SU-DHL-6 (cell line): ENCODE data around the gene EYS.

Experiments
- H2AFZ ChIP-seq: fragments of 200-600 bp; sonication (generic); 2 replicates; pipeline ENCODE4 v1.6.1; 2014; ENCODE audit warnings: low read depth, mild to moderate bottlenecking, moderate library complexity, mixed read lengths, antibody characterized with exemption, low read length; ENCODE audit not compliant: severe bottlenecking
- H3F3A ChIP-seq: fragments of 200-600 bp; shearing (Covaris generic); 2 replicates; pipeline ENCODE4 v1.6.0; 2016; ENCODE audit warnings: antibody characterized with exemption, mild to moderate bottlenecking; ENCODE audit not compliant: insufficient read depth
- H3K27ac ChIP-seq: fragments of 200-600 bp; sonication (generic); 2 replicates; pipeline ENCODE4 v1.5.1; 2016; ENCODE audit warnings: low read depth, mild to moderate bottlenecking, low read length, moderate library complexity, mixed read lengths
- H3K27me3 ChIP-seq: fragments of 200-600 bp; sonication (generic), shearing (Covaris generic); 2 replicates; pipeline ENCODE4 v1.6.0; 2014; ENCODE audit warnings: mild to moderate bottlenecking, low read length
- H3K36me3 ChIP-seq: fragments of 200-600 bp; sonication (generic); 2 replicates; pipeline ENCODE4 v1.6.1; 2014; ENCODE audit warnings: mild to moderate bottlenecking, low read length, mixed read lengths
- H3K4me2 ChIP-seq: fragments of 300-600, 200-600 bp; shearing (Covaris generic), sonication (generic); 2 replicates; pipeline ENCODE4 v1.6.0; 2014; ENCODE audit warnings: low read length, low read depth, mild to moderate bottlenecking; ENCODE audit not compliant: poor library complexity, severe bottlenecking
- H3K4me3 ChIP-seq: fragments of 200-600 bp; sonication (generic); 2 replicates; pipeline ENCODE4 v1.5.1; 2014; ENCODE audit warnings: antibody characterized with exemption, low read length, mild to moderate bottlenecking, mixed read lengths; ENCODE audit not compliant: insufficient read depth, poor library complexity, severe bottlenecking
- H3K79me2 ChIP-seq: fragments of 200-600 bp; sonication (generic); 2 replicates; pipeline ENCODE4 v1.6.1; 2014; ENCODE audit warnings: mild to moderate bottlenecking, low read length, moderate library complexity; ENCODE audit not compliant: insufficient read depth
- H3K9ac ChIP-seq: fragments of 200-600 bp; sonication (generic); 2 replicates; pipeline ENCODE4 v1.7.0; 2014; ENCODE audit warnings: mild to moderate bottlenecking, low read length
- H3K9me2 ChIP-seq: fragments of 200-600 bp; sonication (generic); replicated peaks from 2 replicates; pipeline ENCODE4 v1.6.1; 2014; ENCODE audit warnings: low read length; ENCODE audit not compliant: insufficient read depth
- H3K9me3 ChIP-seq: fragments of 200-600 bp; sonication (generic); 2 replicates; pipeline ENCODE4 v1.6.1; 2014; ENCODE audit warnings: low read length, mixed read lengths; ENCODE audit not compliant: insufficient read depth
- H4K20me1 ChIP-seq: fragments of 200-600 bp; sonication (generic); 2 replicates; pipeline ENCODE4 v1.6.1; 2014; ENCODE audit warnings: low read depth, mild to moderate bottlenecking, antibody characterized with exemption, low read length, moderate library complexity, mixed read lengths
- CTCF ChIP-seq: fragments of 200-600 bp; sonication (generic); IDR thresholded peaks from one replicate; pipeline ENCODE4 v1.5.1; 2017; ENCODE audit warnings: antibody characterized with exemption, mild to moderate bottlenecking, low read length, moderate library complexity; ENCODE audit not compliant: insufficient read depth, poor library complexity, severe bottlenecking
- EZH2phosphoT487 ChIP-seq: fragments of 200-600 bp; sonication (generic), shearing (Covaris generic); conservative IDR thresholded peaks from 2 replicates; pipeline ENCODE4 v1.6.1; 2018; ENCODE audit warnings: mild to moderate bottlenecking, antibody characterized with exemption, low read length, moderate library complexity, mixed read lengths

EYS gene

GRCh38 chr6:63816982-63817436, 1890.0 kb downstream of the EYS start:
- no peaks in the 10 kb centered on the region for H4K20me1 ChIP-seq
- TF ChIP-seq CTCF (no peak), EZH2phosphoT487 (no peak)
- H2AFZ ChIP-seq = no peak overlapping the region
- no peak overlapping the region for H3K4me3 ChIP-seq
- H3K27ac ChIP-seq = no peak overlapping the region
- no peaks in the 10 kb centered on the region for H3F3A ChIP-seq
- H3K9ac ChIP-seq = no peak overlapping the region
- no peaks in the 10 kb centered on the region for H3K9me3 ChIP-seq
- no peaks in the 10 kb centered on the region for H3K79me2 ChIP-seq
- H3K36me3 ChIP-seq = no peaks in the 10 kb centered on the region
- H3K4me2 ChIP-seq = no peak overlapping the region
- H3K27me3 ChIP-seq = no peaks in the 10 kb centered on the region
- H3K9me2 ChIP-seq = no peaks in the 10 kb centered on the region

- Histone ChIP-seq H3K9ac (no peak overlapping the region), H3K9me3 (no peaks in the 10 kb centered on the region), H3K79me2 (no peaks in the 10 kb centered on the region), H3F3A (no peaks in the 10 kb centered on the region), H4K20me1 (no peaks in the 10 kb centered on the region), H3K4me2 (no peak overlapping the region), H3K9me2 (no peaks in the 10 kb centered on the region), H3K27me3 (no peaks in the 10 kb centered on the region), H3K27ac (no peak overlapping the region), H2AFZ (no peak overlapping the region), H3K36me3 (no peaks in the 10 kb centered on the region), H3K4me3 (no peak overlapping the region)
- TF ChIP-seq EZH2phosphoT487 = no peak
- no peak for TF ChIP-seq CTCF
These were observed 1890.5 kb downstream of the EYS start for GRCh38 chr6:63816401-63816981.

GRCh38 chr6:63814459-63814858, 1892.6 kb downstream of the EYS start:
- Histone ChIP-seq H3K4me3 (no peak overlapping the region), H3K9ac (no peak overlapping the region), H3K79me2 (no peaks in the 10 kb centered on the region), H3K27me3 (no peaks in the 10 kb centered on the region), H3K9me3 (no peaks in the 10 kb centered on the region), H3K36me3 (no peaks in the 10 kb centered on the region), H3F3A (no peaks in the 10 kb centered on the region), H3K4me2 (no peak overlapping the region), H3K27ac (no peak overlapping the region), H3K9me2 (no peaks in the 10 kb centered on the region), H4K20me1 (no peaks in the 10 kb centered on the region), H2AFZ (no peak overlapping the region)
- no peak for TF ChIP-seq CTCF
- TF ChIP-seq EZH2phosphoT487 = no peak
